Measurements from ENCODE around the gene CD27.

GRCh38 chr12:6470375-6471163, 25.8 kb downstream of the CD27 start, which contains the start of gene VAMP1:
- no peak for TF ChIP-seq CTCF (IDR thresholded peaks at IDR 0.05)
- TF ChIP-seq FOXJ3 (CRISPR knock-in tag; IDR thresholded peaks at IDR 0.05) = no peak
- no peak for TF ChIP-seq TEAD4 (IDR thresholded peaks at IDR 0.05; ENCODE audit: borderline replicate concordance, insufficient read depth)

Data from SK-N-SH (cell line).